Stimulated activated CD4-positive, alpha-beta T cell treated with anti-CD3 and anti-CD28 coated beads, TNF-alpha, amount 100 ng/mL, for 48 hours (primary cell): ENCODE data around the gene CRTC1.

ENCODE experiments used
- DNase-seq, 3 donors: peaks; one replicate each; pipeline ENCODE4 v3.0.0-alpha.2; 2020; ENCODE audit warnings: low read depth in 3 of 3

CRTC1 gene

DNA sequence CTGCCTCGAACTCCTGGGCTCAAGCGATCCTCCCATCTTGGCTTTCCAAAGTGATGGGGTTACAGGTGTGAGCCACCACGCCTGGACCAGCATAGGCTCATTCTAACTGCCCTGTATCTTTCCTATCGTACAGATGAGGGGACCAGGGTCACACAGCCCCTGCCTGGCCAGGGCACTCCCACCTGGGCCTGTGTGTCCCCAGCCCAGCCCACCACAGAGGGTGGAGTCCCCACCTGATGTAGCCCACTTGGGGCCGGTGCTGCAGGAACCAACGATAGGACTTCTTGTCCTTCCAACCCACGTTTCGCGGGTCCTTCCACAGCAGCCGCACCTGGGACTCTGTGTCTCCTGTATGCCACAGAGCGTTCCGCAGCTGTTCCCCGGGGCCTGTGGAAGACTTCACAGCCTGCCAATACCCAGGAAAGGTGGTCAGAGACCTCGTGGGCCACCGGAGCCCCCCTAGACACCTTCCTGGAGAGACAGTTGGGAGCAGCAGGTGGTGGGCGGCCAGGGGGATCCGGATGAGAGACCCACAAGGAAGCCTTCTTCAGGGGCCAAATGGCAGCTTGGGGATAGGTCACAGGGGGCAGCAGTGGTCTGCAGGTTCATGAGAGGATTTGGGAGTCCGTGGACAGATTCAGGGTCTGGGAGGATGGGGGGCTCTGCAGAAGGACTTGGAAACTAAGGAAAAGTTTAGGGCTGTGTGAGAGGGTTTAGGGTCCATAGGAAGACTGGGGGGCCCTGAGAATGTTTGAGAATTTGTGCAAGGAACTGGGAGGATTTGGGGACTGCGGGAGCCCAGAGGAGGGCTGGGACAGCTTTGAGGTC is 100.7 kb downstream of the CRTC1 start:
- no peak for DNase-seq

DNA sequence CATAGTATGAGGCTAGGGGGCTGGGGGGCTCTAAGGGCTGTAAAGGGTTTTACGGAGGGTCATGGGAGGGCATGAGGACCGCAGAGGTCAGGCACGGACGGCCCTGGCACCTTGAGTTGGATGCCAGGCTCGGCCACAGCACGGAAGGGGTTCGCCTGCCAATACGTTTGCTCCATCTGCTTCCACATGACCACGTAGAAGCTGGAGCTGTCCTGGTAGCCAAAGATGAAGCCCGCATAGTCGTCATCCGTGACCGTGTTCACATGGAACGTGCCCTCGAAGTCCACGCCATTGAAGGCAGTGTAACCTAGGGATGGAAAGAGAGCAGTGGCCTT is 101.3 kb downstream of the CRTC1 start:
- DNase-seq = no peak

- DNase-seq = peak; percentile 66 to 79 (median 73)
Measured at GRCh38 chr19:18785179-18786124, 102.0 kb downstream of the CRTC1 start.

GRCh38 chr19:18788529-18789421 is 105.3 kb downstream of the CRTC1 start:
- no peak for DNase-seq

DNA sequence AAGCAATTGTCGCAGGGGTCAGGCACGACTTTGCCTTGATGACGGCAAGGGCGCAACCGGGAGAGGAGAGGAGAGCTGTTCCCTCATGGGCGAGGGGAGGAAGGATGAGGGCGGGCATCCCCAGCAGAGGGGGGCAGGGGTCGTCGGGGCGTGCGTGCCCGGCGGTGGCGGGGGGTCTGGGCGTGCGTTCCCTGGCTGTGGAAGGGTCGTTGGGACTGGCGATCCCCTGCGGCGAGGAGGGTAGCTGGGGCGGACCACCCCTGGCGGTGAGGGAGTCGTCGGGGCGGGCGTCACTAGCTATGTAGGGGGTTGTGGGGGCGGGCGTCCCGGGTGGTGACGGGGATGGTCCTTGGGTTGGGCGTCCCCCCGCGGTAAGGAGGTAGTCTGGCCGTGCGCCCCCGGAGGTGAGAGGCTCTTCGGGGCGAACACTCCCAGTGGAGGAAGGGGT is 106.0 kb downstream of the CRTC1 start:
- no peak for DNase-seq

DNA sequence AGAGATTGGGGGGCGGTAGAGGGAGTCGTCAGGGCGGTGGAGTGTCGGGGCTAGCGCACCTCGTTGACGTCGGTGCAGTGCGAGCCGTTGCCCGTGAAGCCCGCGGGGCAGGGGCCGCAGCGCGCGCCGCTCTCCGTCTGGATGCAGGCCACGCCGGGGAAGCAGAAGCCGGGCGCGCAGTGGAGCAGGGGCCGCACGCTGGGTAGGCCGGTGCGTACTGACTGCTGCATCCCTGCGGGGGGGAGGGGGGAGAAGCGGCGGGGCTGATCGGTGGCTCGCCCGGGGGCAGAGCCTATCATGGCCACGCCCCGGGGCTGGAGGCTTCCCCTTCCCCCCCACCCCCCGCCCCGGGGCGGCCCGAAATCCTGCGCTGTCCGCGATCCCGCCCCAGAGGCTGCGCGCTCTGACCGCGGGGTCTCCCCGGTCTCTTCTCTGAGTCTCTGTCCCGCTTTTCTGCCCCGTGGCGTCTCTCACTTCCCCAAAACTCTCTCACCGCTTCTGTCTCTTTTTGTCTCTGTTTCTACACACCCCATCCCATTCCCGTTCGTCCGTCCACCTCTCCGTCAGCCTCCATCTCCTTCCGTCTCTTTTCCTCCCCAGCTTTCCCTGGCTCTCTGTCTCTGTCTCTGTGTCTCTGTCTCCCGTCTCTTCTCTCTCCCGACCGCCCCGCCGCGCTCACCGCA is 106.5 kb downstream of the CRTC1 start:
- DNase-seq = no peak

- DNase-seq = no peak
Measured at GRCh38 chr19:18790566-18791314, 107.3 kb downstream of the CRTC1 start, which contains the start of gene COMP. Gene COMP, minus strand, starts transcription at chr19:18791305. Its CDS starts 36 bp downstream, at chr19:18791269.

DNA sequence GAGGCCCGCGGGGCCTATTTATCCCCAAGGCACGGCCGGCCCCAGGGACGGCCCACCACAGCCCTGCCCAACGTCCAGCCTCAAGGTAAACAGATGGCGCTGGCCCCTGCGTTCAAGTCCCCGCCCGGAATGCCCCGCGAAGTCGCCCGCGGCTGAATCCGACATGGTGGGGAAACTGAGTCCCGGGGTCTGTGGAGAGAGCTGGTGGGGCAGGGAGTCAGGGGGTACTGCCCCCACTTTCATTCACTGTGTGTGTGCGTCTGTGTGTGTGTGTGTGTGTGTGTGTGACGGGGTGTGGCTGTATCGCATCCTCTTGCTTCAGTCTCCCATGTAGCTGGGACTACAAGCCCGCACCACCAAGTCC is 107.8 kb downstream of the CRTC1 start:
- no peak for DNase-seq

- no peak for DNase-seq
Measured at GRCh38 chr19:18792661-18793060, 109.2 kb downstream of the CRTC1 start.

- no peak for DNase-seq
Measured at GRCh38 chr19:18793144-18794028, 109.9 kb downstream of the CRTC1 start.

- no peak for DNase-seq
Measured at GRCh38 chr19:18794029-18794313, 110.5 kb downstream of the CRTC1 start.

GRCh38 chr19:18794692-18795091 is 111.2 kb downstream of the CRTC1 start:
- DNase-seq = no peak

GRCh38 chr19:18795540-18795939 is 112.1 kb downstream of the CRTC1 start:
- DNase-seq = no peak

DNA sequence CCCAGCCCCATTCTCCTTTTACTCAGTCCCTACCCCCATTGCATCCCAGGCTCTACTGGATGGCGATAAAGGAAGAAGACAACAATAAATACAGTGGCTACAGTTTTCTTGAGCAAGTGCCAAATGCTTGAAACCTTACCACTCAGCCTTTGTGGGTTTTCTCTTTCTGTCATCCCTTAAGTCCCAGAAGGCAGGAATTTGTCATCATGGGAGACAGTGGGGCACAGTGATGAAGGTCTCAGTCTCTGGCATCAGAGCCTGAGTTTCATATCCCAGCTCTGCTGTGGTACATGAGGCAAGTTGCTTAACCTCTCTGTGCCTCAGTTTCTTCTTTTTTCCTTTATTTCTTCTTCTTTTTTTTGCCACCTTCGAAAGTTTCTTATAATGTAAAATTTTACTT is 112.8 kb downstream of the CRTC1 start:
- DNase-seq = no peak

GRCh38 chr19:18798384-18799352 is 115.2 kb downstream of the CRTC1 start:
- no peak for DNase-seq

GRCh38 chr19:18799389-18799970 is 116.0 kb downstream of the CRTC1 start:
- DNase-seq = no peak

- DNase-seq = no peak
Measured at GRCh38 chr19:18800079-18800478, 116.6 kb downstream of the CRTC1 start.

- no peak for DNase-seq
Measured at GRCh38 chr19:18800636-18801035, 117.2 kb downstream of the CRTC1 start.
